NCI-H146 treated with DMSO at 0.1 percent for 48 hours (cell line): Measurements from ENCODE around the gene OTUD4.
"Not testable (repeated sequence)": the region's sequence is repeated elsewhere in the genome, so short reads cannot be mapped to it uniquely, and the experiment has no call there.

Experiments used
- DNase-seq: peaks from one replicate; lab custom pipeline; 2025; ENCODE audit not compliant: unreplicated experiment; lab: John Stamatoyannopoulos, UW

Gene OTUD4, protein sequence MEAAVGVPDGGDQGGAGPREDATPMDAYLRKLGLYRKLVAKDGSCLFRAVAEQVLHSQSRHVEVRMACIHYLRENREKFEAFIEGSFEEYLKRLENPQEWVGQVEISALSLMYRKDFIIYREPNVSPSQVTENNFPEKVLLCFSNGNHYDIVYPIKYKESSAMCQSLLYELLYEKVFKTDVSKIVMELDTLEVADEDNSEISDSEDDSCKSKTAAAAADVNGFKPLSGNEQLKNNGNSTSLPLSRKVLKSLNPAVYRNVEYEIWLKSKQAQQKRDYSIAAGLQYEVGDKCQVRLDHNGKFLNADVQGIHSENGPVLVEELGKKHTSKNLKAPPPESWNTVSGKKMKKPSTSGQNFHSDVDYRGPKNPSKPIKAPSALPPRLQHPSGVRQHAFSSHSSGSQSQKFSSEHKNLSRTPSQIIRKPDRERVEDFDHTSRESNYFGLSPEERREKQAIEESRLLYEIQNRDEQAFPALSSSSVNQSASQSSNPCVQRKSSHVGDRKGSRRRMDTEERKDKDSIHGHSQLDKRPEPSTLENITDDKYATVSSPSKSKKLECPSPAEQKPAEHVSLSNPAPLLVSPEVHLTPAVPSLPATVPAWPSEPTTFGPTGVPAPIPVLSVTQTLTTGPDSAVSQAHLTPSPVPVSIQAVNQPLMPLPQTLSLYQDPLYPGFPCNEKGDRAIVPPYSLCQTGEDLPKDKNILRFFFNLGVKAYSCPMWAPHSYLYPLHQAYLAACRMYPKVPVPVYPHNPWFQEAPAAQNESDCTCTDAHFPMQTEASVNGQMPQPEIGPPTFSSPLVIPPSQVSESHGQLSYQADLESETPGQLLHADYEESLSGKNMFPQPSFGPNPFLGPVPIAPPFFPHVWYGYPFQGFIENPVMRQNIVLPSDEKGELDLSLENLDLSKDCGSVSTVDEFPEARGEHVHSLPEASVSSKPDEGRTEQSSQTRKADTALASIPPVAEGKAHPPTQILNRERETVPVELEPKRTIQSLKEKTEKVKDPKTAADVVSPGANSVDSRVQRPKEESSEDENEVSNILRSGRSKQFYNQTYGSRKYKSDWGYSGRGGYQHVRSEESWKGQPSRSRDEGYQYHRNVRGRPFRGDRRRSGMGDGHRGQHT

GRCh38 chr4:145180298-145181090 lies at the start of gene OTUD4:
Gene OTUD4, minus strand, starts transcription at chr4:145180589. Its CDS starts 616 bp downstream, at chr4:145179973.
- DNase-seq = peak; percentile 88

DNA sequence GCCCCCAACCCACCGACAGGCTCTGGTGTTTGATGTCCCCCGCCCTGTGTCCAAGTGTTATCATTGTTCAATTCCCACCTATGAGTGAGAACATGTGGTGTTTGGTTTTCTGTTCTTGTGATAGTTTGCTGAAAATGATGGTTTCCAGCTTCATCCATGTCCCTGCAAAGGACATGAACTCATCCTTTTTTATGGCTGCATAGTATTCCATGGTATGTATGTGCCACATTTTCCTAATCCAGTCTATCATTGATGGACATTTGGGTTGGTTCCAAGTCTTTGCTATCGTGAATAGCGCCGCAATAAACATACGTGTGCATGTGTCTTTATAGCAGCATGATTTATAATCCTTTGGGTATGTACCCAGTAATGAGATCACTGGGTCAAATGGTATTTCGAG lies 42.8 kb upstream of the OTUD4 start:
- not testable (repeated sequence) for DNase-seq

- not testable (repeated sequence) for DNase-seq
Observed at GRCh38 chr4:145221529-145221928, 41.1 kb upstream of the OTUD4 start.

- DNase-seq = no peak
Observed at GRCh38 chr4:145219090-145219489, 38.7 kb upstream of the OTUD4 start.

GRCh38 chr4:145218251-145218650 lies 37.9 kb upstream of the OTUD4 start:
- DNase-seq = no peak

DNA sequence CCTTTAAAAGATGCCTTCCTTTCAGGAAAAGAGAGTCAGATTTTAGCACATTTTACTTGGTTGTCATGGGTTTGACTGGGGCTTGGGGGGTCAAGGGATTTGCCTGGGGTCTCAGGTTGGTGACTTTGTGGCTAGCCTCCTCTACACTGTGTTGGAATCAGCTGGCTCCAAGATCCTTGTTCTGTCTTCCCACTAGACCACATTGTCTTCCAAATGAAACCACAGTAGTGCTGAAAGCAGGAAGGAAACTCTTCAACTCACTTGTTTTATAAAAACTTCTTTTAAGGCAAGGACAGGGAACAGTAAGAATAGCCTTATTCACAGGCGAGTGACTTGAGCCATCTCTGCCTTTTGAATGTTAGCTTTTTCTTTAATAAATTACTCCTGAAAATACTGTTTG lies 37.0 kb upstream of the OTUD4 start:
- DNase-seq = no peak

DNA sequence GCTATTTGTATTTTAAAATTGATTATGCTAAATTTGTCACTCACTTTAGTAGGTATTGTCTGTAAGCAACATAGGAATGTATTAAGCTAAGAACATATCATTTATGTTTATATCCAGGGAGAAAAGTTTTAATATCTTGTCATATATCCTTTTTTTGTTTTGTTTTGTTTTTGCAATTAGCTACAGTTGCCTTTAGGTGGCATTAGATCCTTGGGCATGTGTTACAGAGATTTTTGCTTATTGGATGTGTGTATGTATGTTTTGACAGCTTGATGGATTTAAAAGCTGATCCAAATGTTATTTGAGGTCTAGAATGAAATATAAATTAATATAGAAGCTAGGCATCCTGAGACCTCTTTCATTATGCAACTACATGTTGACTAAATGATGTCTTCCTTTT lies 36.1 kb upstream of the OTUD4 start:
- DNase-seq = no peak

DNA sequence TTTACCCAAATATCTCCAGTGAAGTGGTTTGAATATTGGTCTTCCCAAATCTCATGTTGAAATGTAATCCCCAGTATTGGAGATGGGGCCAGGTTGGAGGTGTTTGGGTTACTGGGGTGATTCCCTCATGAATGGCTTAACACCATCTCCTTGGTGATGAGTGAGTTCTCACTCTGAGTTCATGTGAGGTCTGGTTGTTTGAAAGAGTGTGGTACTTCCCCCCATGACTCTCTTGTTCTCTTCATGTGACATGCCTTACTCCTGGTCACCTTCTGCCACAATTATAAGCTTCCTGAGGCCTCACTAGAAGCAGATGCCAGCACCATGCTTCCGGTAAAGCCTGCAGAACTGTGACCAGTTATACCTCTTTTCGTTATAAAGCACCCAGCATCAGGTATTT lies 32.9 kb upstream of the OTUD4 start:
- no peak for DNase-seq

GRCh38 chr4:145207934-145208333 lies 27.5 kb upstream of the OTUD4 start:
- no peak for DNase-seq

- DNase-seq = no peak
Observed at GRCh38 chr4:145203410-145203809, 23.0 kb upstream of the OTUD4 start.

DNA sequence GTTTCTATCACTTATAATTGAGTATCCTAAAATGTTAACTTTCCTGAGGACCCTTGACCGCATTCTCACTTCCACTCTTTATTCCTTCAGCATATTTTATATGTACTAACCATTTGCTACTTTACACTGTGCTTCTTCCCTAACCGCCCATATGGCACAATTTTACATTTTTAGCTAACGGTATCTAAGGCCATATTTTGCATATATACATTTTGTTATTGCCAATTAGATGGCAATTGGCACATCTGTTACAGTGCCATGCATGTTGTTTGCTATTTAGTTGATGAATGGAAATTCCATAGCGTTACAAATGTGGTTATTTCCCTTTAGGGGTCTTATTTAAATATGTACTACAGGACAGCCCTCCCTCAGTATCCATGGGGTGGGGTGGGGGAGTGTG lies 20.0 kb upstream of the OTUD4 start:
- no peak for DNase-seq

- no peak for DNase-seq
Observed at GRCh38 chr4:145199051-145199716, 18.8 kb upstream of the OTUD4 start.

- no peak for DNase-seq
Observed at GRCh38 chr4:145196747-145197146, 16.4 kb upstream of the OTUD4 start.

DNA sequence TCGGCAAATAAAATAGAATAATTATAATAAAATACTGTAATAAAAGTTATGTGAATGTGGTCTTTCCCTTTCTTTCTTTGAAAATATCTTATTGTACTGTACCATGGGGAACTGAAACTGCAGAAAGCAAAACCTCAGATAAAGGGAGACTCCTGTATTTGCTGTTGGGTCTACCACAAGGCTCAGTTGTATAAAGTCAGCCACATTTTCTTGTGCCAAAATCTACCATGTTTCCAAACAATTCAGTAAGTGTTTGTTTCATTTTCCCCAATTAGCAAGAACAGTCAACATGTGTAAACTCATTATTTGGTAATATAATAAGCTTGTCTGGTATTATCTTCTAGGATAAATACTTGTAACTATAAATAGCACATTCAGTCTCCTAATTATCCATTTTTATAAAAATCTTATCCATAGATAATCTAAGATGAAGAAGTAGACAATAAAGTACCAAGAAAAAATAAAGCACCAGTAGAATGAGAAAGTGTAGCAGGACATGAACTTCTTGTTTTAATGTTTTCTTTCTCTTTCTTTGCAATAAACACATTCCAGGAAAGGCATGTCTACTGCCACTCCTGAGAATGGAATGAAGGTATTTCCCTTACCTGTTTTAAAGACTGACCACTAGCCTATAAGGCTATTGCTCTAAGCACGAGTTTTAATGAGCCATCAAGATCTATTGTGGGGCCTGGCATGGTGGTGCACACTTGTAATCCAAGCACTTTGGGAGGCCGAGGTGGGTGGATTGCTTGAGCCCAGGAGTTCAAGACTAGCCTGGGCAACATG lies 15.0 kb upstream of the OTUD4 start:
- no peak for DNase-seq

GRCh38 chr4:145189981-145190380 lies 9.6 kb upstream of the OTUD4 start:
- DNase-seq = no peak

DNA sequence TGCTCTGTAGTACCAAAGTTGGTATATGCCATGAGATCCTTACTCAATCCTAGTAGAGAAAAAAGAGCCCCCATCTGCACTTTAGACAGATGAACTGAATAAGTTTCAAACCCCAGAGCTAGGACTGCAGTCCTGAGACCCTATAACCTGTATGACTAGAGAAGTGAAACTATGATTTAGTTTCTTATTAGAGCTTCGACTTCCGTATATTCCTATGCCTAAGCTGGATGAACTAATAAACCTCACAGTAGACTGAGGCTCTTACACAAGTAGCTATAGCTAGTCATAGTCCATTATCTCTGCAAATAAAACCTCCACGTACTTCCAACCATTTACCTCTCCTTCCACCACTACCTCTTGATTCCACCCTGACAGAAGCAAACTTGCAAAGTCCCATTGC lies 6.3 kb upstream of the OTUD4 start:
- DNase-seq = no peak

DNA sequence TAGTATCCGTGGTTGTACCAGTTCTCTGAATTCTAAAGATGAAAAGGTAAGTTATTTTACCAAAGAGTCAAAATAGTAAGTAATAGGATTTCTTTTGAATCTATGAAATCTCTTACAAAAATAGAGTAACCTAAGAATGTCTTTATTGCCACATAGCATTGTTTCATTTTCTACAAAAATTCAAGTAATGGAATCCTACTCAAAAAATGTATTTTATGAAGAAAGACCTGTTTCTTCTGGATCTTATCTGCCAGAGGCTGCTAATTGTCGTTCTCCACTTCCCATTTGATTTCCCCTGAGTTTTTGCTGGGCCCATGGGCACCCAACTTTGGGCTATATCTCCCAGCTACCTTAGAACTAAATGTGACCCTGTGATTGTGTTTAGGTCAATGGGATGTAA lies 3.2 kb upstream of the OTUD4 start:
- DNase-seq = no peak

- DNase-seq = no peak
Observed at GRCh38 chr4:145183023-145183422, 2.6 kb upstream of the OTUD4 start.

DNA sequence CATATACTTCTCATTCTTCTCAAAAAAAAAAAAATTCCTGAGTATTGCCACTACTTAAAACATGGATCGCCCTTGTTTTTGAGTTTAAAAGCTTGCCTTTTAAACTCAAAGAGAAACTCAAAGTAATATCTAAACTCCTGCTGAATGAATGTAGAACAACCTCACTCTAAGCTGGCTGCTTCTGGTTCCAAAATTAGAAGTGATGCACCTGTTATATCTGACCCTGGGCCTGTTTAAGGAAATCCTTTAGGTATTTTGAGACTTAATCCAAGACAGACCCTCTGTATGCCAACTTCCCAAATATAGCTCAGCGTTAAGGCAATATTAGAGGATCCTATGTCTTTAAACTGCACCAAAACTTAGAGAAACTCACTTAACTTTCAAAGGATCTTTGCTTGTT lies 1.8 kb upstream of the OTUD4 start:
- no peak for DNase-seq

DNA sequence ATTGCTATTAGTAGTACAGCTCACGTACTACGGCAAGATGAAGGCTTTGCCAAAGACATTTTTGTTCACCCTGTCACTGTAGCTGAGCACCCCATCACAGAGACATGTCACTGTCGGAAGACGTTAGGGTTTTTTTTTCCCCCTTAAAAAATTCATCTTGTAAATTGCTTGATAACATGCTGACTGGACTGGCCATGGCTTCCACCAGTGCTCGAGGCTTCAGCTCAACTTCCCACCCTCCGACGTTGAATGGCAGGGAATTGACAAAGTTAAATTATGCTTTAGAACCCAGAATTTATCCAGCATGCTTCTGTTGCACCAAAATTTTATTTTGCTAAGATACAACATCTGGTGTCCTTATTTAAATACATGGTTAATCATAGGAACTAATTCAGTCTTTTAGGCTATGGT lies 707 bp upstream of the OTUD4 start:
- DNase-seq = no peak
